NCI-H1105 (cell line): ENCODE results near the gene GATA3.

Source experiments
- DNase-seq: peaks from one replicate; lab custom pipeline; 2025; lab: John Stamatoyannopoulos, UW

Gene GATA3

DNA sequence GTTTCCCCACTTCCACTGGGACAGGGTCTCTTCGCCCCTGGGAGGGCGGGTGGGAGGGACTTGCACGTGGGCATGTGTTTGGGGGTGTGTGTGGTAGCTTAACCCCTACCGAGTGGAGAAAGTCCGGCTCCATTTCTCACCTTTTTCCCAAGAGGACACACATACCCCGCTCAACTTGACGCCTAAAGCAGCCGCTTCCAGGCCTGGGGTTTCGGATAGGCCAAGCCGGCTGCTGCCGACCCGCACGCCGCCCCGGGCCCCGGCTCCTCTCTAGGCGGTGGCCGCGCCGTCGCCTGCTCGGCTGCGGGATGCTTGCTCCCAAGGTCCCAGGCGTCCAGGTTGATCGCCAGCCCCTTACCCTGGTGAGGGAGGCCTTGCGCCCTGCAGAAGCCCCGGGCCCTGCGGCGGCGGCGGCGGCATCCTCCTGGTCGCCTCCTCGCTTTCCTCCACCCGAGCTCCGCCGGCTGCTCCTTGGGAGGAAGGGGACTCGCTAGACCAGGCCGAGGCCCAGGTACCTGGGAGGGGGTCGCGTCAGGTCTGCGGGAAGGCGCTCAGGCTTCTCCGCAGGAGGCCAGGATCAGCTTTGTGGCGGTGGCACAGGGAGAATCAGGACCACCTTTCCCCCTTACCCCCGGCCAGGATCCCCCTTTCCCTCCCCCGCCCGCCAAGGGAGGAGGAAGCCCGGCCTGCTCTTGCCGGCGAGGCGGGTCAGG is 3.2 kb upstream of the GATA3 start:
- no peak for DNase-seq

DNA sequence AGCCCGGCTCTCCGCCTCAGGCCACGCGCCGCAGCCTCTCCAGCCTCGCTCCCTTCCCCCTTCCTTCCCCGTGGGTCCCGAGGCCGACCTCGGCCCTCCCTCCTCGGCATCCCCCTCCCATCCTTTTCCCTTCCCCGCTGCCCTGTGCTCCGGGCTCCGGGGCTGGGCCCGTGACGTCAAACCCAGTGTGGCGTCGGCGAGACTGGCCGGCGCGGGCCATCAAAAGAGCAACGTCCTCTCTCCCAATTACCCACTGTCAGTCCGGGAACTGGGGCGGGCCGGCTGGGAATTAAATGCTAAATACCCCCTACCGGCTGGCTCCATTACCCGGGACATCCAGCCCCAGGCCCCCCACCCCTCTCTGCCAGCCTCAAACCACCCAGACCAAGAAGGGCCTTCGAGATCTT is 2.6 kb upstream of the GATA3 start:
- DNase-seq, result no peak

DNA sequence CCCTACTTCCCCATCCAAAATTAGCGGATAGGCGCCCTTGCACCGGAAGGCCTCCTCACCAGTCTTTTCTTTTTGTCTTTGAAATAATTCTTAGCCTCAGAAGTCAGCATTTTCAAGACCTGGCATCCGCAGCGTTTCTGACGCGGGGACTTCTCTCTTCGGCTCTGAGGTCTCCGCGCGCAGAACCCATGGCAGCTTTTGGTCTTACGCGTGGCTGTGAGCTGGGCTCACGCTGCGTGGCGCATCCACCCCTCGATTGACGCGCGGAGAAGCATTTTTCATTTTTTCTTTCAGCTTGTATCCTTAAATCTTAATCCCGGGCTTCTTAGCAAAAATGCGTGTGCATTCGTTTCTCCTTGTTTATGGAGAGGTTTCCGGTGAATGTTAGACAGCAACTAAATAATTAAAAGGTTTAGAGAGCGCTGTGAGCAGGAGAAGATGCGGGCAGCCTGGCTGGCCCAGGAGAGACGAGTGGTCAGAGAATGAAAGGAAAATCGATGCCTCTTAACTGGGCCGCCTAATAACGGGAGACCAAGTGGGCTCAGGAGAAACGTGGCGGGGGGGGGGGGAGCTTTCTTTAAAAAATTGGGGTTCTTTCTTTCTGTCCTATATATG is 2.0 kb upstream of the GATA3 start:
- DNase-seq, result no peak

DNA sequence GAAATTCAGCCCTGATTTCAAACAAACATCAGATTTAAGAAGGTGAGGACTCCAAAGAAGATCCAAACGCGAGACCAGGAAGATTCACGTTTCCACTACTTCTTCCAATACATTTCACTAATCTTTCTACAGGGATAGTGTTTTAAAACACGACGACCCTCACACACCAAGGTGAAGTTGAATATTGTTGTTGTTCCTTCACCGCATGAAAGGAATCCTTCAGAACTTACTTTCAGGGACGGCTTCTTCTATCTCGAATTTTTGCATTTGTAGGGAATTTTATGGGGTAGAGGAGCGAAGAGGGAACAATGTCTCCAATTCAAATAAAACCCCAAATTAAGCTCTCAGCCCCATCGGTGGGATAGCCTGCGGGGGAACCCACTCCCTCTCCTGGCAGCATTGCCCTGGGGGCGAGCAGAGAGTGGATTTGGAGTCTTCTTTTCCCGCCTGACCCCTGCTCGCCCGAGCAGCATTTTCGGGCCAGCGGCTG is 1.5 kb upstream of the GATA3 start:
- DNase-seq, result no peak

DNA sequence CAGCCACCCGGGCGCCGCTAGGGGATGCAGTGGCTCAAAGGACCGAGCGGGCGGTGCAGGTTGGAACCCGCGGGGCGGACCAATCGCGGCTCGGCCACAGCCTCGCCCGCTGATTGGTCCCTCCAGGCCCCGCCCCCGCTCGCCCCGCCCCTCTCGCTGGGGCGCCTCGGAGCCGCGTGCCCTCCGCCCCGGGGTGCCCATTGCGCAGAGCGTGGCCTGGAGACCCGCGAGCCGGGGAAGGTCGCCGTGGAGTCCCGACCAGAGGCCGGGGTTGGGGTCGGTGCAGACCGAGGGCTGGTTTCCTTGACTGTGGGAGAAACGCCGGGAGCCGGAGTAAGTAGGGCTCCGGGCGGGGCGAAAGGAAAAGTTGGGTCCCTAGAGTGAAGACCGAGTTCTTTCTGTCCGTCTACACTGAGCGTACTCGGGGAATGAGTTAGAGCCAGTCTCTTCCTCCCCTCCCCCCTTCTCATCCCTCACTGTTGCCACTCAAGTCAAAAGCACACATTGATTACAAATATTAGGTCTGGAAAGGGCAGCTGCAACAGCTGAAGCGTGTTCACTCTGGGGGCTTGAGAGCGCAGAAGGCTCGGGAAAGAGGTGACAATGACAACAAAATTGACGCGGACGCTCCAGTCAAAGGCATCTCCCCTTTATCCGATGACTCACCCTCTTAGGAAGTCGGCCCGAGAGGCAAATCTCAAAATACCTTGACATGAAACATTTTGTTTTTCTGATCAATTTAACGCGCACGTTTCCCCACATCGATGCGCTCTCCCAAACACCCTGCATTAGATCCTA is 843 bp upstream of the GATA3 start:
- DNase-seq, result peak; percentile 41

DNA sequence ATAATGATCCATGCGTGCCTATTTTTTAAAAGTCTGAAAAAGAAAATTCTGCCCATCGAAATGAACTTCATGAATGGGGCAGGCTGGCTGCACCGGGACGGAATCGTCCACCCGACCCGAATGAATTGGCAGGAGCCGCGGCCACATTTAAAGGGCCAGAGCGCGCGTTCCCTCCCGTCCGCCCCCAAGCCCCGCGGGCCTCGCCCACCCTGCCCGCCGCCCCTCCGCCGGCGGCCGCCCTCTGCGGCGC is 319 bp upstream of the GATA3 start:
- no peak for DNase-seq

DNA sequence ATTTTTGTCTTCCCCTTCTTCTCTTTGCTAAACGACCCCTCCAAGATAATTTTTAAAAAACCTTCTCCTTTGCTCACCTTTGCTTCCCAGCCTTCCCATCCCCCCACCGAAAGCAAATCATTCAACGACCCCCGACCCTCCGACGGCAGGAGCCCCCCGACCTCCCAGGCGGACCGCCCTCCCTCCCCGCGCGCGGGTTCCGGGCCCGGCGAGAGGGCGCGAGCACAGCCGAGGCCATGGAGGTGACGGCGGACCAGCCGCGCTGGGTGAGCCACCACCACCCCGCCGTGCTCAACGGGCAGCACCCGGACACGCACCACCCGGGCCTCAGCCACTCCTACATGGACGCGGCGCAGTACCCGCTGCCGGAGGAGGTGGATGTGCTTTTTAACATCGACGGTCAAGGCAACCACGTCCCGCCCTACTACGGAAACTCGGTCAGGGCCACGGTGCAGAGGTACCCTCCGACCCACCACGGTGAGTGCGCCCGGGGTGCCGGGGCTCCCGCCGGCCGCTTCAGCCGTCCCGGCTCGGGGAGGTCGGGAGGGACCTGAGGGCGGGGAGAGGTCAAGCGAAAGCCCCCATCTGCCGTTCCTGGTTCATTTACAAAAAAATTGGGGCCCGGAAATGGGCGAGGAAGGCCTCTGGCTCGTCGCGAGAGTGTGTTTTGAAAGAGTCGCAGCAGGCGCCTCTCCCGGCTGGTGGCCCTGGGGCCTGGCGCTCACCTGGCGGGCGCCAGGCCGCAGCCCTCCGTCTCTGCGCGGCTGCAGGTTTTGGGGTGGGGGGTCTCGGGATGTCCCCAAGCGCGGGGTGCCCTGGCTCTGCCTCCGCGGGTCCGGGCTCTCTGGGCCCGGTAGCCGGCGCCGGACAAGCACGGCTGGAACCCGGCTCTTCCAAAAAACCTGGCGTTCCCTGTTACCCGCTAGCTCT is 1.2 kb downstream of the GATA3 start:
- no peak for DNase-seq

DNA sequence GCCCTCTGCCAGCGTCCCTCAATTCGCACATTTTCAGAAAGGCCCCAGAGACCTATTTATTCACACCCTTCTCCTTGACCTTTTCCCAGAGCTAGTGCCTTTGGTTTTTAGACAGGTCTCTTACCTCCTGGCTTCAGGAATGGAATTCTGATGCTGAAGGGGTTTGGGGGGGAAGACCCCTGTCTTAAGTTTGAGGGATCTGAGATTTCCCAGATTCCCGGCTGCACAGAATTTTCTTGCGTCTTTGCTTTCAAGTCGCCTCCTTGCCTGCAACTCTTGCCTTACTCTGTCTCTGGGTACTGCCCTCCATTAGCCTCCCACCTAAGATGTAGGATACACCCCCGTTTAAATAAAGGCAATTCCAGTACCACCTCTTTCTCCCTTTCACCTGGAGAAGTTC is 1.9 kb downstream of the GATA3 start:
- DNase-seq, result no peak

DNA sequence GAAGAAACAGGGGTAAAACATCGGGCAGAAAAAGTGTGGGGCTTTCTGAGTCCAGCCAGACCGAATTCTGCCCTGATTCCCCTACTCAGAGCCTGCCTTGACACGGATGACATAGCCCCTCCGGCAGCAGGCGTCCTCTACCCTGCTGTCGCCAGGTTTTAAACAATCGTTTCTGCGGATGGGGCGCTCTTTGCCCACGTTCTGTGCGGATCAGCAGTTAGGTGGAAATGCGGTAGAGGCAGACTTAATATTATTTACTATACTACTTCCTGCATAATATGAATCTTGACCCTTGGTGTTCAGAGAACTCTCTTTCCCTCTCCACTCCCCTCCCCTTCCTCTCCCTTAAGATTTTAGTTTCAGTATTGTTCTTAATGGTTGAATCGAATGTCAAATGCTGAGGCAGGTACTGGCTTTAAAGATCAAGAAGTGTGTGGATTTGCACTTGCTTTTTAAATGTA is 2.4 kb downstream of the GATA3 start:
- no peak for DNase-seq

DNA sequence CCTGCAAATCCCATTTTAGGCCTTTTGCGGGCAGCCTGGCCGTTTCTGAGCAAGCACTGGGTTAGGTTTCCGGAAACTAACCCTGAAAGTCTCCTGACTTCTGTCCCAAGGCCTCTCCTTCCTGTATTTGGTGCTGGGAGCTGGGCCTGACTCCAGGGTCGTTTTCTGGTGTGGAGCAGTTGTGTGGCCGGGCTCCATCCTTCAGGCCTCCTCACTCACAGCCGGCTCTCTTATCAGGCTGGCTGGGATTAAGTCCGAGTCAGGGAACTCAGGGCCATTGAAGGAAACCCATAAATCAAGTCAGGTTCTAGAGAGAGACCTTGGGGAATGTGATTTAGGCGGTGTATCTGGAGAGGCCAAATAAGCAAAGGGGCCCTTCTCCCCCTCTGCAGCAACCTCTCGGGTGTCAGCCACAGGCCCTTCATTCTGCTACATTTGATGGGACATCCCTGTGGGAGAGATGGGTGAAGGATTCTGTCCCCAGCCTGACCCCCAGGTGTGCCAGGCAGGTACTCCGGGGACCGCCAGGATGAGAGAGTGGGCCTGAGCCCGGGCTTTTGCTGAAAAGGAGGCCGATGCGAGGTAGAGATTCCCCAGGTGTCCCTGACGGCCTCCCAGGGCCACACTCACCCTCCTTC is 3.3 kb downstream of the GATA3 start:
- no peak for DNase-seq

DNA sequence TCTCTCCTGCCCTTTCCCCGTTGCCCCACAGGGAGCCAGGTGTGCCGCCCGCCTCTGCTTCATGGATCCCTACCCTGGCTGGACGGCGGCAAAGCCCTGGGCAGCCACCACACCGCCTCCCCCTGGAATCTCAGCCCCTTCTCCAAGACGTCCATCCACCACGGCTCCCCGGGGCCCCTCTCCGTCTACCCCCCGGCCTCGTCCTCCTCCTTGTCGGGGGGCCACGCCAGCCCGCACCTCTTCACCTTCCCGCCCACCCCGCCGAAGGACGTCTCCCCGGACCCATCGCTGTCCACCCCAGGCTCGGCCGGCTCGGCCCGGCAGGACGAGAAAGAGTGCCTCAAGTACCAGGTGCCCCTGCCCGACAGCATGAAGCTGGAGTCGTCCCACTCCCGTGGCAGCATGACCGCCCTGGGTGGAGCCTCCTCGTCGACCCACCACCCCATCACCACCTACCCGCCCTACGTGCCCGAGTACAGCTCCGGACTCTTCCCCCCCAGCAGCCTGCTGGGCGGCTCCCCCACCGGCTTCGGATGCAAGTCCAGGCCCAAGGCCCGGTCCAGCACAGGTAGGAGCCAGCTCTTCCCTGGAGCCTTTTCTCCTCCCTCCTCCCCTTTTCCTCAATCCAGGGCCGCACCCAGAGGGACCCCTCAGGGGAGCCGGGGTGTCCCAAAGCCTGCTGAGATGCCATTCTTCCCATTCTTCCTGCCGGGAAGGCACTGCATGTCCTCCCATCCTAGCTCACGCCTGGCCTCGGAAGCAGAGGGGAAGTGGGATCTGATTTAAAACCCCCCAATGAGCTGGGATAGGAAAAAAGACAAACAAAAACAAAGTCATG is 4.0 kb downstream of the GATA3 start:
- no peak for DNase-seq

DNA sequence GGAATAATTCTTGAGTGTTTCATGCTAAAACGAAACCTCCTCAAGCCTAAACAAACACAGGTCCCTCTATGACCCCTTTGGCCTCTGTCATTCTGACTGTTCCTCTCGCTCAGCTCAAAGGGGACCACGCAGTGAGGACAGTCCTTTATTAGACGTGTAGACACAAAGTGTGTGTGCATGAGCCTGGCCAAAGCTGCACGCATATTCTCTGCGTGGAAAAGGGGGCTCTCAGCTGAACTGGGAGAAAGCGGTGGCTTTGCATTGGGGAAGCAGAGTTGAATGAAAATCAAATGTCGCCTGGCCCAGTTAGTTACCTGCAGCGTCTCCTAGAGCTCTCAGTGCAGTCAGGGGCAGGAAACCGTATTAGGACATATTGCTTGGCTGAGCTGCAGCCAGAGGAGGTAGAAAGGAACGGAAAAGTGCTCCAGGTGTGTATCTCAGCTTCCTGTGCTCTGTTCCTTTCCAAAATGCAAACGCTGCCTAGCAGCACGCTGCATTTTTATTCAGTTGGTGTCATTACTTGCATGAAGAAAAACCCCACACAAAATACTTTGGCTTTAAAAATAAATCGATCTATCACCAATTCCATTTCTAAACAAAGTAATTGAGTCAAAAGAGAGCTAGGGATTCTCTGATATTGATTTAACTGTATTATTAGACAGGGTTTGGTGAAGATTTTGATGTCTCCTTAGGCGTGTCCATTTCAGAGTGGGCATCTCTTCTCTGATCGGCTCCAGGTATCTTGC is 4.9 kb downstream of the GATA3 start:
- DNase-seq, result no peak

DNA sequence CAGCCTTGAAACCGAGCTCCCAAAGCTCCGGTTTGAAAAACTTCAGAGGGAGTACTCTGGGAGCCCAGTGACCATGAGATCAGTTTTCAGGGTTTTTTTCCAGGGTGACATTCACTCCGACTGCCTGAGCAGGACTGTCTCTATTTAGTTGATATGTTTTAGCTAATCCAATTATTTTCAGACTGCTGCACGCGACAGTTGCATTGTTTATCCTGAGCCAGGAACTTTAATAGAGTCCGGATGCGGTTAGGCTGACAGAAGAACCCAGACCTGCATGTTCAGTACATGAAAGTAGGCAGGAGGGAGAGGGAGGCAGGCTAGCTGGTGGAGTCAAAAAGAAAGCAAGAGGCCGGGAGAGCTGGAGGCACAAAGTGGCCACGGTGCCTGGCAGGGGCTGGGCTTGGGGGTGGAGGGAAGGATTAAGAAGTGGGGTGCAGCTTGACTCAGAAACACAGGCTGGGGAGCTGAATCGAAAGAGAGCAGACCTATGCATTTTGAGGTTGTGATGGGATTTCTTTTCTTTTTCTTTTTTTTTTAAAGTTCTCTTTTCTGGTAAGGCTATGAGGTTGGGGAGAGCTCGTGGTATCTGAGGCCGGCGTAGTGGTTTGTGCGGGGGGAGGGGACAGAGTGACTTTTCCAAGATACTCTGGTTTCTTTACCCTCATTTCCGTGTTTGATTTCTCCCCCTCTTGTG is 5.7 kb downstream of the GATA3 start:
- no peak for DNase-seq

DNA sequence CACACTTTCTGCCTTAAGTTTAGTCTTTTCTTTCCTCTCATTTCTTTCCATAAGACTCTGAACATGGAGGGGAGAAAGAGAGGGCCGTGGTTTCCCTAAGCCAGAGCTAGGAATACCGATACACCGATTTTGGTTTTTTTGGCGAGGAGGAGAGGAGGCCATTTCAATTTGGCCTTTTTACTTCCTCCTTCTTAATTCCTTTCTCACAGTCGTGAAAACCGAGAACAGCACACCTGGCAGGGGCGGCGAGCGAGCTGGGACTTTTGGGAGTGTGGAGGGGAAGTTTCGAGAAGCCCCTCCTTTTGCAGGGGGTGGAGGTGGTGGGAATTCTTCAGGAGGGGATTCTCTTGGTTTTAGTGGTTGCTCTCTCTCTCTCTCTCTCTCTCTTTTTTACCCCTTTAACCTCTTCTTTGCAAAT is 6.2 kb downstream of the GATA3 start:
- no peak for DNase-seq

DNA sequence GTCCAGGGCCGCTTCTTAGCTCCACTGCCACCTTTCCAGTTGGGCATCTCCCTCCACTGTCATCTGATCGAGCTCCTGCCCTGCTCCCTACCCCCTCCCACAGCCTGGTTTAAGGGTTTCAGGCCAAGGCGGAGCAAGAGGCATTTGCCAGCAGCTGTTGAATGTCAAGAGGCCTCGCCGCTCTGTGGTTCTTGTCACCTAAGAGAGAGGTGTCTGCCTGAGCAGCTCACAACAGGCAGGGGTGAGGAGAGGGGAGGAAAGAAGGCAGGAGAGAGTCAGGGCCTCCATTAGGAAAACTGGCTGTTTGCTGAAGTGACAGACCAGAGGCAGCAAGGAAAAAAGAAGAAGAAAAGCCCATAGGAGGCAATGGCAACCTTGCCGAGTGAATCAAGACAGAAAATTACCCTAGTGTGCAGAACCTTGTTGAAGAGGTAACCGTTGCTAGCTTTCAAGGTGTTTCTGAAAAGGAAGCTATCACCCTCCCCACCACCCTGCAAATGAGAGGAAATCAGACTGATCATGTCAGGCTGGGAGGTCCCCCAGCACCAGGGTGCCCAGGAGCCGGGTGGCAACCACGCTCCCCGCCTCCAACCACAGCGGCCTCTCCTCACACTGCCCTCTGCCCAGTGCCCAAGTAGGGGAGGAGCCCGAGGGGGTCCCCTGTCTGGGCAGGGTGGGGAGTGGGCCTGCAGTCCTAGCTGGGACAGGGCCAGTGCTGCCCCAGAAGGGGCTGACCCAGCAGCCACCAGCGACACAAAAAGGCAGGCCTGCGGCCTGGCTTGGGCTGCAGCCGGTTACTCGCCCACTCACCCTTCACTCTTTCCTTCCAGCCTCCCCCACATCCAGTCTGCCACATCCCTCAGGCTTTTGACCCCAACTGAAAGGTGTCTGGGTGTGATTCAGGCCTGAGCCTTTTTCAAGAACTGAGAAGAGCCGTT is 7.1 kb downstream of the GATA3 start:
- DNase-seq, result no peak

DNA sequence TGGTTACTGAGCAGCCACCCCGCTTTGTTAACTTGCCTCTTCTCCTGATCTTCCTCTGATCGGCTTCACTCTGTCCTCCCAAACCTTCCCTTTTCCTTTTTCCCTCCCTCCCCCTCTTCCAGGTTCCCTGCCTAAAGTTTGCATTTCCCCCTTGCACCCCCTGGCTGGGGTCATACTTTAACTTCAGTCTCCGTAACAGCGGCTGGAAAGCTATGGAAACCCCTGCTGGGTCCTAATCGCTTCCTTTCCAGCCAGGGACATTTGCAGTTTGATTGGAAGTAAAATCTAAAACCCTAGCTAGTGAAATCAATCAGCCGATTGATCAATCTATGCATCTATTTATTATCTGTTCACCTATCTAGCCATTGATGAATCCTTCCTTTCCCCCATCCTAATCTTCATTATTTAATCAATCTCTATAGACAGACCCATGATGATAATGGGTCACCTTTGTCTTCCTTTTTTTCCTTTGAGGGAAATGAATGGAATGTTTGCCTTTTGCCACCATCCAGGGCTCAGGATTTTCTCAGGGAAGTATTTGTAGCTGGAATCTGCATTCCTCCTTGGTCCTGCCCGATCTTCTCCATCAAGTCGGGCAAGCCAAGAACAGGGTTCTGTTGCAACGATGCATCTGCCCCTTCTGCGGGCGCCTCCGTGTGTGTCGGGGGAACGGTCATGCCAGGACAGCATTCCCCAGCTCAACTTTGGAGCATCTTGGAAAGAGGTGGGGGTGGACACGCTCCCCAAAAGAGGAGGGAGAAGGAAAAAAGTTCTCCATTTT is 8.8 kb downstream of the GATA3 start:
- no peak for DNase-seq

DNA sequence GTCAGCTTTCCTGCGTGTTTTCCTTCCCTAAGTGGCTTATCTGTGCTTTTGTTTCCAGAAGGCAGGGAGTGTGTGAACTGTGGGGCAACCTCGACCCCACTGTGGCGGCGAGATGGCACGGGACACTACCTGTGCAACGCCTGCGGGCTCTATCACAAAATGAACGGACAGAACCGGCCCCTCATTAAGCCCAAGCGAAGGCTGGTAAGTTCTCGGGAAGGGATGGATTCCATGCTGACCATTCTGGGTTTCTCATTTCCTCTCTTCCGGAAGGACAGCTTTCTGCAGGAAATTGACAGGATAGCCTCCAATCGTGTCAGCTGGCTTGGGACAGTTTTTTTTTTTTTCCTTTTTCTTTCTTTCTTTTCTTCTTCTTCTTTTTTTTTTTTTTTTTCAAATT is 9.4 kb downstream of the GATA3 start:
- no peak for DNase-seq
